ENCODE data around the gene APH1B.

APH1B gene

GRCh38 chr15:63254991-63255390, 22.4 kb upstream of the APH1B start:
- no peak for DNase-seq

- no peak for DNase-seq
Observed at GRCh38 chr15:63255489-63255990, 21.9 kb upstream of the APH1B start.

- no peak for DNase-seq
Observed at GRCh38 chr15:63256433-63257274, 20.8 kb upstream of the APH1B start.

- no peak for DNase-seq
Observed at GRCh38 chr15:63258658-63259057, 18.7 kb upstream of the APH1B start.

GRCh38 chr15:63260791-63261190, 16.6 kb upstream of the APH1B start:
- DNase-seq: no peak

GRCh38 chr15:63261311-63261710, 16.1 kb upstream of the APH1B start:
- no peak for DNase-seq

GRCh38 chr15:63263519-63263918, 13.9 kb upstream of the APH1B start:
- no peak for DNase-seq

- DNase-seq: no peak
Observed at GRCh38 chr15:63264688-63265293, 12.6 kb upstream of the APH1B start.

GRCh38 chr15:63274427-63274826, 3.0 kb upstream of the APH1B start:
- DNase-seq: no peak

GRCh38 chr15:63276342-63277037, 915 bp upstream of the APH1B start:
- DNase-seq: no peak

- DNase-seq: no peak
Observed at GRCh38 chr15:63277893-63278456, 570 bp downstream of the APH1B start.

- no peak for DNase-seq
Observed at GRCh38 chr15:63283126-63283525, 5.7 kb downstream of the APH1B start.

- no peak for DNase-seq
Observed at GRCh38 chr15:63284335-63284734, 6.9 kb downstream of the APH1B start.

GRCh38 chr15:63287109-63287508, 9.7 kb downstream of the APH1B start:
- DNase-seq: no peak

GRCh38 chr15:63288342-63288741, 10.9 kb downstream of the APH1B start:
- DNase-seq: no peak

GRCh38 chr15:63288778-63289378, 11.5 kb downstream of the APH1B start:
- peak; percentile 9 for DNase-seq

GRCh38 chr15:63291507-63291906, 14.1 kb downstream of the APH1B start:
- DNase-seq: no peak

GRCh38 chr15:63292241-63292640, 14.8 kb downstream of the APH1B start:
- DNase-seq: no peak

- no peak for DNase-seq
Observed at GRCh38 chr15:63292771-63293170, 15.4 kb downstream of the APH1B start.

GRCh38 chr15:63294359-63294758, 17.0 kb downstream of the APH1B start:
- no peak for DNase-seq

GRCh38 chr15:63295341-63295740, 17.9 kb downstream of the APH1B start:
- DNase-seq: no peak

- peak; percentile 18 for DNase-seq
Observed at GRCh38 chr15:63296195-63296594, 18.8 kb downstream of the APH1B start.

All from SHP77 treated with DMSO at 0.1 percent for 48 hours (cell line).